ENCODE data around the gene AP3B1. TPM values are rescaled to one million over a fixed set of nuclear protein-coding genes. Genes with fewer than 3 reads are reported as not detected.

The AP3B1 gene
- total RNA-seq, 1 donor, result 77.4 TPM

DNA sequence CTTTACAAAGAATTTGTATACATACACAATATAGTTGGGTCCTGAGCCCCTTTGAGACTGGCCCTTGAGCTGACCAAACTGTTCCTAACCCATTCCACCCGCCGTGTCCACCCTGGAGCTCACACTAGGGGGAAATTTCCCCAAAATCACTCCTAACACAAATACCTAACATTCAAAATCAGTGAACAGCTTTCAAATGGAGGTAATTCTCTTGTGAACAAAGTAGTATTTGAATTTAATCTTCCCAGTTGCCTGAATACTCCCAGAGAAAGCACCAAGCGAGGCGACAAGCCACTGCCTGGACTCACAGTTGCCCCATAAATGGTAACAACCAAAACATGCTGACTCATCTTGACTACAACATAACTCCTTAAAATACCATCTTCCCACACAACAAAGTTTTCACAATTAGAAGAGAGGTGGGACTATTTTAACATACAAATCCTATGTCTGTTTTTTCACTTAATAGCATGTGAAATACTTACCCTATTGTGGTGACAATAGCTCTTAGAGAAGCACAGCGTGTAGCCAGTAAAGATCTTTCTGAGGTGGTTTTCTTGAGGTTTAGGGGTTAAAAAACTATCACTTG, 34.2 kb upstream of the AP3B1 start:
- no peaks in the 10 kb centered on the region for H3K27me3 ChIP-seq (ENCODE audit: insufficient read depth, low read length)
- no peak overlapping the region for H3K4me2 ChIP-seq (ENCODE audit: insufficient read depth, low read length)
- no peak overlapping the region for H3K27ac ChIP-seq (ENCODE audit: low read depth, low read length)
- no peaks in the 10 kb centered on the region for H3K4me1 ChIP-seq (ENCODE audit: insufficient read depth, low read length)
- no peaks in the 10 kb centered on the region for H3K36me3 ChIP-seq (ENCODE audit: insufficient read depth, low read length)
- no peaks in the 10 kb centered on the region for H3K79me2 ChIP-seq (ENCODE audit: insufficient read depth, low read length)
- no peaks in the 10 kb centered on the region for H3K9me3 ChIP-seq (ENCODE audit: low read depth, low read length)
- H3K4me3 ChIP-seq (ENCODE audit: insufficient read depth, low read length), result no peak overlapping the region
- peak; percentile 31 for DNase-seq (ENCODE audit: insufficient read length, low spot score, missing footprints)
- no peaks in the 10 kb centered on the region for H4K20me1 ChIP-seq (ENCODE audit: insufficient read depth, low read length)
- TF ChIP-seq, protein P1, sequence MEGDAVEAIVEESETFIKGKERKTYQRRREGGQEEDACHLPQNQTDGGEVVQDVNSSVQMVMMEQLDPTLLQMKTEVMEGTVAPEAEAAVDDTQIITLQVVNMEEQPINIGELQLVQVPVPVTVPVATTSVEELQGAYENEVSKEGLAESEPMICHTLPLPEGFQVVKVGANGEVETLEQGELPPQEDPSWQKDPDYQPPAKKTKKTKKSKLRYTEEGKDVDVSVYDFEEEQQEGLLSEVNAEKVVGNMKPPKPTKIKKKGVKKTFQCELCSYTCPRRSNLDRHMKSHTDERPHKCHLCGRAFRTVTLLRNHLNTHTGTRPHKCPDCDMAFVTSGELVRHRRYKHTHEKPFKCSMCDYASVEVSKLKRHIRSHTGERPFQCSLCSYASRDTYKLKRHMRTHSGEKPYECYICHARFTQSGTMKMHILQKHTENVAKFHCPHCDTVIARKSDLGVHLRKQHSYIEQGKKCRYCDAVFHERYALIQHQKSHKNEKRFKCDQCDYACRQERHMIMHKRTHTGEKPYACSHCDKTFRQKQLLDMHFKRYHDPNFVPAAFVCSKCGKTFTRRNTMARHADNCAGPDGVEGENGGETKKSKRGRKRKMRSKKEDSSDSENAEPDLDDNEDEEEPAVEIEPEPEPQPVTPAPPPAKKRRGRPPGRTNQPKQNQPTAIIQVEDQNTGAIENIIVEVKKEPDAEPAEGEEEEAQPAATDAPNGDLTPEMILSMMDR (IDR thresholded peaks at IDR 0.05; ENCODE audit: extremely low read depth, low read depth, low read length), result no peak
- peak overlapping the region; percentile 42 for H2AFZ ChIP-seq (ENCODE audit: low read length)

DNA sequence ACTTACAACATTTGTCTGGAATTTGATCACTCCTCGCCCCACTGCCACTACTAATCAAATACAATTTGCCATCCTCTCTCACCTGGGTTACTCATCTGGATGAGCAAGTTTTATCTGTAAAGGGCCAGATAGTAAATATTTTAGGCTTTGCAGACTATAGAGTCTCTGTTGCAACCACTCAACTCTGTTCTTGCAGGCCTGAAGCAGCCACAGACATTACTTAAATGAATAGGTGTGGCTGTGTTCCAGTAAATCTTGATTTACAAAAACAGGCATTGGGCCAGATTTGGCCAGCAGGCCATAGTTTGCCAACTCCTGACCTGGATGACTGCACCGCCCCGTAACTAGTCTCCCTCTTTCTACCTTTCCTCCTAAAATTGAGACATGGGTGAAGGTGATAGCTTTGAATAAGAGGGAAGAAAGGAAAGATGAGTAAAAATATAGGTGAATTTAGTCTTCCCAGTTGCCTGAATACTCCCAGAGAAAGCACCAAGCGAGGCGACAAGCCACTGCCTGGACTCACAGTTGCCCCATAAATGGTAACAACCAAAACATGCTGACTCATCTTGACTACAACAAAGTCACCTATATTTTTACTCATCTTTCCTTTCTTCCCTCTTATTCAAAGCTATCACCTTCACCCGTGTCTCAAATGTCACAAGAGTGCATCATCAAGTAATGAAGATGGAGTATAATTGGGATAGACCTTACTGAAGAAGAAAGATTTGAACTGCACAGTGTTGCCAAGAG, 33.4 kb upstream of the AP3B1 start:
- Histone ChIP-seq H3K4me2 (ENCODE audit: insufficient read depth, low read length) (no peak overlapping the region), H3K9me3 (ENCODE audit: low read depth, low read length) (no peaks in the 10 kb centered on the region), H3K27me3 (ENCODE audit: insufficient read depth, low read length) (no peaks in the 10 kb centered on the region), H3K79me2 (ENCODE audit: insufficient read depth, low read length) (no peaks in the 10 kb centered on the region), H3K27ac (ENCODE audit: low read depth, low read length) (no peak overlapping the region), H3K4me1 (ENCODE audit: insufficient read depth, low read length) (no peaks in the 10 kb centered on the region), H2AFZ (ENCODE audit: low read length) (peak overlapping the region; percentile 3), H4K20me1 (ENCODE audit: insufficient read depth, low read length) (no peaks in the 10 kb centered on the region), H3K36me3 (ENCODE audit: insufficient read depth, low read length) (no peaks in the 10 kb centered on the region), H3K4me3 (ENCODE audit: insufficient read depth, low read length) (no peak overlapping the region)
- TF ChIP-seq, protein P1 (IDR thresholded peaks at IDR 0.05; ENCODE audit: extremely low read depth, low read depth, low read length), result no peak
- no peak for DNase-seq (ENCODE audit: insufficient read length, low spot score, missing footprints)

DNA sequence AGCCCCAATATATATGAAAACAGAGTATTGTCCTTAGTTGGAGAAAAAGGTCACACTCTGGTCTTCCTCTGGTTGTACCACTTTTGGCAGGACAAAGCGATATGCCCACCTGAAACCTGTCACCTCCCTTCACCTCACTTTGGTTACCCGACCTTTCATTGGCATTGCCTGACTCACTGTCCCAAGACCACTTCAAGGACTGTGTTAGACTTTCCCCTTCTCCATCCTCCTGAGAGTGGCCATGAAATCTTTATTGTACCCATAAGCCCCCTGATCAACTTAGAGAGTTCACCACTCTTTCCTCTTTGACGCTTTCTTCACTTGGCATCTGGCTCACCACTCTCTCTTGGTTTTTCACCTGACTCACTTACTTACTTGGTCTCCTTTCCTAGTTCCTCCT, 32.4 kb upstream of the AP3B1 start:
- TF ChIP-seq, protein P1 (IDR thresholded peaks at IDR 0.05; ENCODE audit: extremely low read depth, low read depth, low read length), result no peak
- H3K9me3 ChIP-seq (ENCODE audit: low read depth, low read length), result no peaks in the 10 kb centered on the region
- no peaks in the 10 kb centered on the region for H4K20me1 ChIP-seq (ENCODE audit: insufficient read depth, low read length)
- H3K27ac ChIP-seq (ENCODE audit: low read depth, low read length), result no peak overlapping the region
- no peaks in the 10 kb centered on the region for H3K36me3 ChIP-seq (ENCODE audit: insufficient read depth, low read length)
- H3K4me3 ChIP-seq (ENCODE audit: insufficient read depth, low read length), result no peak overlapping the region
- H3K79me2 ChIP-seq (ENCODE audit: insufficient read depth, low read length), result no peaks in the 10 kb centered on the region
- no peaks in the 10 kb centered on the region for H3K4me1 ChIP-seq (ENCODE audit: insufficient read depth, low read length)
- no peaks in the 10 kb centered on the region for H3K27me3 ChIP-seq (ENCODE audit: insufficient read depth, low read length)
- H2AFZ ChIP-seq (ENCODE audit: low read length), result no peak overlapping the region
- H3K4me2 ChIP-seq (ENCODE audit: insufficient read depth, low read length), result no peak overlapping the region
- peak; percentile 4 for DNase-seq (ENCODE audit: insufficient read length, low spot score, missing footprints)

DNA sequence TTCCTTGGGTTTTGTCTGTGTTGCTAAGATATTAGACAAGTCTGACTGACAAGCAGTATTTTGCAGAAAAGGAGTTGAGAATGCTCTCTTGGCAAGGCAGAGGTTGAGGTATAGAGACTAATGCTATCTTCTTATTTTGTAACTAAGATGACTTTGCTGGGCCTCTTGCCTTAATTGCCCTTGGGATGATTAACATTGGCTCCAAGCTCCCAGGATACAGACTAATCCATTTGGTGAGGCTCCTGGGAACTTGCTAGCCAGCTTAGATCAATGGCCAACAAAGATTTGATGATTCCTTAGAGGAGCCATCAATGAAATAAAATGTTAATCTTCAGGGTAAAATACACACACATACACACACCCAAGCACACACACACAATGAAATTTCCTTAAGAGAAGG, 28.7 kb upstream of the AP3B1 start:
- peak; percentile 4 for DNase-seq (ENCODE audit: insufficient read length, low spot score, missing footprints)
- Histone ChIP-seq H3K4me1 (ENCODE audit: insufficient read depth, low read length) (no peaks in the 10 kb centered on the region), H3K79me2 (ENCODE audit: insufficient read depth, low read length) (no peaks in the 10 kb centered on the region)

More for the DNA sequence above, 28.7 kb upstream of the AP3B1 start:
- Histone ChIP-seq H4K20me1 (ENCODE audit: insufficient read depth, low read length) (no peaks in the 10 kb centered on the region), H3K27me3 (ENCODE audit: insufficient read depth, low read length) (no peaks in the 10 kb centered on the region), H3K4me2 (ENCODE audit: insufficient read depth, low read length) (no peak overlapping the region), H2AFZ (ENCODE audit: low read length) (no peak overlapping the region), H3K27ac (ENCODE audit: low read depth, low read length) (no peak overlapping the region), H3K4me3 (ENCODE audit: insufficient read depth, low read length) (no peak overlapping the region), H3K9me3 (ENCODE audit: low read depth, low read length) (no peaks in the 10 kb centered on the region), H3K36me3 (ENCODE audit: insufficient read depth, low read length) (no peaks in the 10 kb centered on the region)
- TF ChIP-seq, protein P1 (IDR thresholded peaks at IDR 0.05; ENCODE audit: extremely low read depth, low read depth, low read length), result no peak

All from osteoblast (primary cell).